Raji (cell line): ENCODE measurements around the gene CLDN18.

Experiments used
- POLR2A ChIP-seq: IDR thresholded peaks from 2 replicates; pipeline ENCODE4 v1.6.1; 2011; ENCODE audit warnings: low read depth, low read length, control low read depth; ENCODE audit not compliant: insufficient read depth

The CLDN18 gene

DNA sequence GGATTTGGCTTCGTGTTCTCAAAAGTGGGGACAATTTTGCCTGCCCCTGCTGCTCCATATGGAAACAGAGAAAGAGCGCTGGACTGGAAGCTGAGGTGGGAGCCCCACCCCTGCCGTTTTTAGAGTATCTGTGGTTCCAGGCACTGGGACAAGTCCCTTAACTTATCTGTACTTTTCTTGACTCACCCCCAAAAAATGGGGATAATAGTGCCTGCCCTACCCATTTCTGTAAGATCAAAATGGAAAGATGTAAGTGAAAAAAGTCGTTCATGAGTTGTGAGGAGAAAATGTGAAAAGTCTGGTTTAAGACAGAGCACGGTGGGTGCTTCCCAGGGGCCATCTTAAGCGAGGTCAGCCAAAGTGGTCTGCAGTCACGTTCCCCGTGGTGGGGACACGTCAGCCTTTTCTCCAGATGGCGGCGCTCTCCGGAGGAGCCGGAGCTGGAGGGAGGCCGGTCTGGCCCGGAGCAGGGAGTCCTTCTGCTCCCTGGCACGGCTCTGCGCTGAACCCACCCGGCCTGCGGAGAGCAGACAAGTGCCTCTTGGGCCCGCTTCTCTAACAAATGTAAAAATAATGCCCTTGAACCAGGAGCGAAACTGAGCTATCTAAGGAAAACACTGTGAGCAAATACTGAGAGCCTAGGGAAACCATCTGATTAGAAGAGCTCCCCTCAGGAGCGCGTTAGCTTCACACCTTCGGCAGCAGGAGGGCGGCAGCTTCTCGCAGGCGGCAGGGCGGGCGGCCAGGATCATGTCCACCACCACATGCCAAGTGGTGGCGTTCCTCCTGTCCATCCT, at the start of gene CLDN18:
TSS of gene CLDN18 (plus strand) at position 690 of the 797 bp plus-strand sequence. CDS start at position 751, 61 bp downstream.
- no peak for TF ChIP-seq POLR2A

GRCh38 chr3:137962251-137962650, 47.7 kb upstream of the CLDN18 start:
- TF ChIP-seq POLR2A = no peak

DNA sequence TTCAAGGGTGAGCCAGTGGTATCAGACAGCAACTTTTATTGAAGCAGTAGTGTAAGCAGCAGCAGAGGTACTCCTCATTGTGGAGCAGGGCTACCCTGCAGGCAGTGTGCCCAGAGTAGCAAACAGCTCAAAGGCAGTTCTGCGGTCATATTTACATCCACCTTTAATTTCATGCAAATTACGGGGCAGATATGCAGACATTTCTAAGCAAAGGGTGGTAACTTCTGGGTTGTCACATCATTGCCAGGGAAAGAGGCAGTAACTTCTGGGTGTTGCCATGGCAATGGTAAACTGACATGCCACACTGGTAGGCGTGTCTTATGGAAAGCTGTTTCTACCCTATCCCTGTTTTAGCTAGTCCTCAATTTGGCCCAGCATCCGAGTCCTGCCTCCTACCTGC, 46.5 kb upstream of the CLDN18 start:
- TF ChIP-seq POLR2A = no peak

- no peak for TF ChIP-seq POLR2A
These were observed 38.8 kb upstream of the CLDN18 start for GRCh38 chr3:137970914-137971831.

DNA sequence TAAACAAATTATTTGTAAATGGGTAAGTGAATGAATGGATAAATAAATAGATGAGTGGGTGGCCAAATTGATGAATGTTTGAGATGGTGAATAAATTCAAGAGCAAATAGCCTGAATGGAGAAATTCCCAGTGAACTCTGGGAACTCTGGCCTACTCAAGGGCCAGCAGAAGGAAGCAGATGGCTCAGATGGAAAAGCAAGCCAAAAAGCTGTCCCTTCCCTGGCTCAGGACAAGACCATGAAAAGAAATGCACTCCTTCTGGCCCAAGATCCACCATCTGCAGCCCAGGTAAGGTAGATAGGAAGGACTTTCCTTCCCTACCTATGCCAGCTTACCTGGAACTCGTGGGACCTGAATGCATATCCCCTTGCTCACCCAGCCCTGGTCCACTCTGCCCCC, 37.6 kb upstream of the CLDN18 start:
- TF ChIP-seq POLR2A = no peak

- TF ChIP-seq POLR2A = no peak
These were observed 31.6 kb upstream of the CLDN18 start for GRCh38 chr3:137978328-137978727.

GRCh38 chr3:137987723-137988122, 22.2 kb upstream of the CLDN18 start:
- TF ChIP-seq POLR2A = no peak

DNA sequence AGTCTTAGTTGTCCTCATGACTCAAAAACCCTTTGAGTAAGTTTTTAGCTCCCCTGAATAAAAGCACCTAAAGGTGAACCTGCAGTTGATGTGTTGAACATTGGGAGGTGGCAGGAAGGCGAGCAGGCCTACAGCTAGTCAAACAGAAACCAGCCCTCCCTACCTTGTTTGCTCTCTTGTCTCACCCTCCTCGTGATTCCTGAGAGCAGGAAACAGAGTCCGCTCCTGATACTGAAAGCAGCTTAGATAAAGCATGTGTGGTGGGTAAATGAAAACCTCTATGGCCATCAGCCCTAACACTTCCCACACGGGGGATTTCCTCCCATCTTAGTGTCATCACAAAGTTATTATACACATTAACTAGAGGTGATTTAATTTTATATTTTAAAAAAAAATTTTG, 21.8 kb upstream of the CLDN18 start:
- TF ChIP-seq POLR2A = no peak

DNA sequence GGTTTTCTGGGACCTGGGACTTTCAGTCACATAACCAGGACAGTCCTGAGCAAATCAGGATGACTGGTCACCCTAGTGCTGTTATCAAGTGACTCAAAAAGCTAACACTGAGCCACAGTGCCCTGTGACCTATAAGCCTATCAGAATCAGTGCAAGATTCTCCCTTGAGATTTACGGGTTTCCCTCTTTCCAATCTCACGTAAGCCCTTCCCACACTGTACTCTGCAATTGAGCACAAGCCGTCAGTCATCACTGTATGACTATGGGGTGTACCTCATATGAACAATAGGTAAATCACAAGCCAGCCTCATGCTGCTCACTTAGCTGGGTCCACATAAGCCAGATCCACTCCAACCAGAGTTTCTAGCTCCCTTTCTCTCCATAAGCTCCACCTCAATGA, 21.0 kb upstream of the CLDN18 start:
- no peak for TF ChIP-seq POLR2A

DNA sequence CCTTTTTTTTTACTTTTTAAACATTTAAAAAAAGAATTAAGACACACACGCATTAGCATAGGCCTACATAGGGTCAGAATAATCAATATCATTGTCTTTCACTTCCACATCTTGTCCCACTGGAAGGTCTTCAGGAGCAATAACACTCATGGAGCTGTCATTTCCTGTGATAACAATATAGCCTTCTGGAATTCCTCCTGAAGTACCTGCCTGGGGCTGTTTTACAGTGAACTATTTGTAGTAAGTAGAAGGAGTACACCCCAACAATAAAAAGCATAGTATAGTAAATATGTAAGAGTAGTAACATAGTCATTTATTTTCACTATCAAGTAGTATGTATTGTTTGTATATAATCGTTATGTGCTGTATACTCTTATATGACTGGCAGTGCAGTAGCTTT, 19.5 kb upstream of the CLDN18 start:
- TF ChIP-seq POLR2A = no peak

DNA sequence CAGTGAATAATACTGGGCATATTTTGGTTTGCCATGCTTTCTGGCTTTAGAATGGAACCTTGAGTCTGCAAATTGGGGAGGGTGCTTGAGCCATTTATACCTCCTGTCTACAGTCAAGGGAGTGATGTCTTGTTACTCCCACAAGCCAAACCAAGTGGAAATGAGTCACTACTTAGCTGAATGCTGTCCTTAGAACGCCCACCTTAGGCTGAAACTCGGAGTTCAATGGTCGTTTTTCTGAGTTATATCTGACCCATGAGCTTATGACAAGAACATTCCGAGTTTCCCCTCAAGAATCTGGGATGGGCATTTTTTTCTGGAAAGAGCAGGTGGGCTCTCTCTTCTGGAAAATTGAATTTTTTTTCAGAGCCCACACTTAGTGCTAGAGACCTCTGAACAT, 17.4 kb upstream of the CLDN18 start:
- TF ChIP-seq POLR2A = no peak

DNA sequence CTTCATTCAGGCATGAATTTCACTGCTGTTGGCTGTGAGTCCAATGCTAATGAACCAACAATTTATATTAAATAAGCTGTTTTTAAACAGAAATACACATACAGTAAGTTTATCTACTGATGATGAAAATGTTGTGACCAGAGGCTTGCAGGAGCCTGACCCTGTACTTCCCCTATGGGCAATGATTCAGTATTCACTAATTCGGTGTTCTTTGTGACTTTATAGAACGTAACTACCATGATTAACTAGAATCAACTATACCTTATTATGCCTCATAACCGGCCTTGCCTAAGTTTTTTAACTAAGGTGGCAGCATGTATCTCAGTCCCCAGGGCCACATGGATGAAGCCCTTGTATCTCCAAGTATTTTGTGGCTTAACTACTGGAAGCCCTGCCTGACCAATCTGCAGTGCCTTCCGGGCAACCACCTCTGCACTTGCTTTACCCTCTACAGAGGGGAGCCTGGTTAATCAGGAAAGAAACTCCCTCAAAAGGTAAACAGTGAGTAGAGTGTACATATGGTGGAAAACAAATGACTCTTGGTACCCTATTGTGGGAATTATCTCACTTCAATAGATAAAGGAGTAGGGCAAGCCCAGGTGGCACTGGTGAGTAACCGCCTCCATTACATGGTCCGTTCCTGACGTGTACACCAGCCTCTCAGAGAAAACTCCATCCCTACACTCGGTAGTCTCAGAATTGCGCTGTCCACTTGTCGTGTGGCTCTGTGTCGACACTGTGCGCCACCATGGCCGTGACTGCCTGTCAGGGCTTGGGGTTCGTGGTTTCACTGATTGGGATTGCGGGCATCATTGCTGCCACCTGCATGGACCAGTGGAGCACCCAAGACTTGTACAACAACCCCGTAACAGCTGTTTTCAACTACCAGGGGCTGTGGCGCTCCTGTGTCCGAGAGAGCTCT, 11.6 kb upstream of the CLDN18 start:
- no peak for TF ChIP-seq POLR2A

GRCh38 chr3:138003069-138003468, 6.9 kb upstream of the CLDN18 start:
- no peak for TF ChIP-seq POLR2A

- no peak for TF ChIP-seq POLR2A
These were observed 4.3 kb upstream of the CLDN18 start for GRCh38 chr3:138005627-138006026.

DNA sequence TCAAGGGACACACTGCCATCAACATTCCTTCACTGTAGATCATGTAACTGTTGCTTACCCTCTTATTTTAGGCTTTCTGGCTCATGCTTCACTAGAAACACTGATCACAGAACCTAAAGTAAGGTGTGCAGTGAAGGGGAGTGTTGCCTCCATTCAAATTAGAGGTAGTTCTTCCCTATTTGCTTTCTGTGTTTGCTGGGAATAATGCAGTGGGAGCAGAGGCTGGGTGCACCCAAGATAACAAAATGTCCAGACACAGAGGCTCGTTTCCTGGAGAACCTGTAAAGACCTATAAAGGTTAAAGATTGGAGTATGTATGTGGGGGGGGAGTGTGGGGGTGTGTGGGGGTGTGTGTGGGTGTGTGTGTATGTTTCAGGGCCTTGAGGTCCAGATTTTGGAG, 2.1 kb upstream of the CLDN18 start:
- TF ChIP-seq POLR2A = no peak

GRCh38 chr3:138010273-138010590, 267 bp downstream of the CLDN18 start:
- no peak for TF ChIP-seq POLR2A

DNA sequence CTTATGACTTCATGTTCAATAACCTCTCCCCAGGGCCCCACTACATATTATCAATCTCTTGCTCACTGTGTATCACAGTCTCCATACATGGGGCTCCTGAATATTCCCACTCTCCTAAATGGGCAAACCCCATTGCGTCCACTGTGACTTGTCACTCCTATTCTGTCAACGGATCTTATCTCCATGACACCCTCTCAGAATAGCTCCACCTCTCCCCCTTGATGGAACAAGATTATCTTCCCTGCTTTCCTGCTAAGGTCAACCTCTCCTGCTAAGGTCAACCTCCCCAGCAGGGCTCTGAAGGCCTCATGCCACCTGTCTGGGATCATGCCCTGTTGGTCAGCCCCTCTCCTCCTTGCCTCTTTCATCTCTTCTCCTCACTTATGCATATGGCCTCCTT, 1.8 kb downstream of the CLDN18 start:
- no peak for TF ChIP-seq POLR2A
